ENCODE data around the gene SMIM28. TPM values are rescaled to one million over a fixed set of nuclear protein-coding genes. Genes with fewer than 3 reads are reported as not detected.

SMIM28 gene
- total RNA-seq, 1 donor from 2014 or later, result not detected

GRCh38 chr6:138403324-138403800, 25.7 kb downstream of the SMIM28 start:
- DNase-seq (ENCODE audit: low spot score), result peak; percentile 17
- intact Hi-C loops (cut with micrococcal nuclease), result loop anchor here (1.0 to 2.0 kb wide), 2 partner anchors 8 to 189 kb away; no protein-coding TSS in a partner anchor
- peak overlapping the region; percentile 81 for H3K4me3 Mint-ChIP-seq
- no peak overlapping the region for H3K27ac Mint-ChIP-seq
- H3K4me1 Mint-ChIP-seq (ENCODE audit: low read depth), result peaks cover 18% of the 10 kb centered on the region
- peaks cover 19% of the 10 kb centered on the region for H3K36me3 Mint-ChIP-seq (ENCODE audit: low read depth)
- peaks cover 8% of the 10 kb centered on the region for H3K27me3 Mint-ChIP-seq (ENCODE audit: insufficient read depth)
- H3K9me3 Mint-ChIP-seq, result no peaks in the 10 kb centered on the region

DNA sequence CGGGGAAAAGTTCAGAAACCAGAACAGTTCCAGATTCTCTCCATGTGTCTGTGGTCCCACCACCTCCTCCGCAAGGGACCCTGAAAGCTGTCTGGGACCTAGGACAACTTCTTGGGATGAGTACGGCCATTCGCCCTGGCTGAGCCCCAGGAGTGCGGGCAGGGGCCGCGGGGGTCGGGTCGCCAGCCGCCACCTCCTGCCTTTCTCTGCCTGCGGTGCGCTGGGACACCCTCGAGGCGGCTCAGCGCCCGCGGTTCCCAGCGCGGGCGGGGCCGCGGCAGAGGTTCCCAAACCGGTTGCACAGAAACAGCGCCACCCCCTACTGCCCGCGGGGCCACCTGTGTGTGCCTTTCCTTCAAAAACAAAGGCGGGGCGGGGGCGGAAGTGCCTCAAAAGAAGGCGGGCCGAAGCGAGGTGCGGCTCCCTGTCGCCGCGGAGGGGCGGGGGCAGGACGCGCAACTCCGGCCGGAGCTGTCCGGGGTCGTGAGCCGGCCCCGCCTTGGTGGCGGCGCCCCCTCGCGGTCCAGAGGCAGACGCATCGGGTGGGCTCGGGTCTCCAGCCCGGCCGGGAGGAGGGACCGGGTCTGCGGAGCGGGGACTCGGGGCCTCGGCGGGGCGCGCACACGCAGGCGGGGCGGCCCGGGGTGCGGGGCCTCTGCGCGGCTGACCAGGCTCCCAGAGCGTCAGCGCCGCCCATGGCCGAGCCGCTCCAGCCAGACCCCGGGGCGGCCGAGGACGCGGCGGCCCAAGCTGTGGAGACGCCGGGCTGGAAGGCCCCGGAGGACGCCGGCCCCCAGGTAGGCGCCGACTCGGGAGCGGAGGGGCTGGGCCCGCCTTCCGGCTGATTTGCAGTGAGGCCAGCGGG, 26.3 kb downstream of the SMIM28 start, which contains the start of gene HEBP2:
Gene HEBP2 (plus strand): TSS at position 423 of the 865 bp plus-strand sequence. CDS start 273 bp downstream, at position 696.
- Mint-ChIP-seq H3K27me3 (ENCODE audit: insufficient read depth) (peaks cover 8% of the 10 kb centered on the region), H3K4me3 (peak within 1 kb of the TSS; percentile 84), H3K4me1 (ENCODE audit: low read depth) (peaks cover 18% of the 10 kb centered on the region), H3K9me3 (no peaks in the 10 kb centered on the region), H3K27ac (peak within 1 kb of the TSS; percentile 59), H3K36me3 (ENCODE audit: low read depth) (peaks cover 25% of the 10 kb centered on the region)
- DNase-seq (ENCODE audit: low spot score), result peak; percentile 87
- intact Hi-C loops (cut with micrococcal nuclease), result loop anchor here (1.0 to 2.0 kb wide), 5 partner anchors 7 to 369 kb away; partner anchors contain the start of gene CCDC28A

- intact Hi-C loops (cut with micrococcal nuclease), result loop anchor here (1.0 to 2.0 kb wide), 3 partner anchors 288 to 368 kb away; partner anchors contain the start of gene CCDC28A
- Mint-ChIP-seq H3K27ac (peak overlapping the region; percentile 59), H3K27me3 (ENCODE audit: insufficient read depth) (peaks cover 8% of the 10 kb centered on the region), H3K9me3 (no peaks in the 10 kb centered on the region), H3K4me1 (ENCODE audit: low read depth) (peaks cover 25% of the 10 kb centered on the region), H3K4me3 (peak overlapping the region; percentile 84), H3K36me3 (ENCODE audit: low read depth) (peaks cover 33% of the 10 kb centered on the region)
- no peak for DNase-seq (ENCODE audit: low spot score)
These were observed 27.1 kb downstream of the SMIM28 start for GRCh38 chr6:138404666-138405337.

GRCh38 chr6:138405816-138406413, 28.2 kb downstream of the SMIM28 start:
- DNase-seq (ENCODE audit: low spot score), result no peak
- peaks cover 33% of the 10 kb centered on the region for H3K4me1 Mint-ChIP-seq (ENCODE audit: low read depth)
- H3K9me3 Mint-ChIP-seq, result no peaks in the 10 kb centered on the region
- peaks cover 8% of the 10 kb centered on the region for H3K27me3 Mint-ChIP-seq (ENCODE audit: insufficient read depth)
- intact Hi-C loops (cut with micrococcal nuclease), result loop anchor here (2.0 kb wide), 1 partner anchor 287 kb away; no protein-coding TSS in a partner anchor
- no peak overlapping the region for H3K27ac Mint-ChIP-seq
- peaks cover 38% of the 10 kb centered on the region for H3K36me3 Mint-ChIP-seq (ENCODE audit: low read depth)
- peak overlapping the region; percentile 50 for H3K4me3 Mint-ChIP-seq

DNA sequence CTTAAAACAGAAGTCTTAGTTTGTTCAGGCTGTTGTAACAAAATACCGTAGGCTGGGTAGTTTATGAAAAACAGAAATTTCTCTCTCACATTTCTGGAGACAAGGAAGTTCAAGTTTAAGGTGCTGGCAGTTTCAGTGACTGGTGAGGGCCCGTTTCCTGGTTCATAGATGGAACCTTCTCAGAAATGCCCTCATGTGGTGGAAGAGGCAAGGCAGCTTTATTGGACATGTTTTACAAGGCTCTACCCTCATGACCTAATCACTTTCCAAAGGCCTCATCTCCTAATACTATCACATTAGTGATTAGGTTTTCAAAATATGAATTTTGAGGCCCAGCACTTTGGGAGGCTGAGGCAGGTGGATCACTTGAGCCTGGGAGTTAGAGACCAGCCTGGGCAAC, 28.7 kb downstream of the SMIM28 start:
- no peaks in the 10 kb centered on the region for H3K9me3 Mint-ChIP-seq
- no peak for DNase-seq (ENCODE audit: low spot score)
- peaks cover 8% of the 10 kb centered on the region for H3K27me3 Mint-ChIP-seq (ENCODE audit: insufficient read depth)
- H3K4me3 Mint-ChIP-seq, result peak overlapping the region; percentile 50
- H3K36me3 Mint-ChIP-seq (ENCODE audit: low read depth), result peaks cover 42% of the 10 kb centered on the region
- no peak overlapping the region for H3K27ac Mint-ChIP-seq
- H3K4me1 Mint-ChIP-seq (ENCODE audit: low read depth), result peaks cover 39% of the 10 kb centered on the region
- intact Hi-C loops (cut with micrococcal nuclease), result no loop called here

DNA sequence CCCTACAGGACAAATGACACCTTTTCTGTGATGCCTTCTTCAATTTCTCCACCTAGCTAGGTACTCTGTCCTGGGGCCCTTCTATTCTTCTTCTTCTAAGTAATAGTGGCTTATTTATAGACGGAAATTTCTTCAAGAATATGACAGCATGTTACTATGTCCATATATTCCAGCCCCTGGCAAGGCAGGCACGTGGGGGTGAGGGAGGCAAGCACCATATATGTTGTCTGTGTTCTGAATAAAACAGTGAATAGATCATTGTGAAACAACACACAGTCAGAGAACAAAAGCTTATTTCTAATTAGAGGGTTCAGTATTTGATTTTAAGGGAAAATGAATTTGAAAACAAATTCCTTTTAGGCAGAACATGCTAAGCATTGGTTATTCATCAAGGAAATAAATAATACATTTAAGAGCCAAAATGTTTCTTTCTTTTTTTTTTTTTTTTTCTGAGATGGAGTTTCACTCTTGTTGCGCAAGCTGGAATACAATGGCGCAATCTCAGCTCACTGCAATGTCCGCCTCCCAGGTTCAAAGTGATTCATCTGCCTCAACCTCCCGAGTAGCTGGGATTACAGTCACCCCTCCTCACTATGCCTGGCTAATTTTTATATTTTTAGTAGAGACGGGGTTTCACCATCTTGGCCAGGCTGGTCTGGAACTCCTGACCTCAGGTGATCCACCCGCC, 32.5 kb downstream of the SMIM28 start:
- Mint-ChIP-seq H3K36me3 (ENCODE audit: low read depth) (peaks cover 54% of the 10 kb centered on the region), H3K4me1 (ENCODE audit: low read depth) (peaks cover 39% of the 10 kb centered on the region), H3K4me3 (no peak overlapping the region), H3K27ac (no peak overlapping the region), H3K27me3 (ENCODE audit: insufficient read depth) (no peaks in the 10 kb centered on the region), H3K9me3 (no peaks in the 10 kb centered on the region)
- DNase-seq (ENCODE audit: low spot score), result no peak
- intact Hi-C loops (cut with micrococcal nuclease), result loop anchor here (2.0 to 5.0 kb wide), 2 partner anchors 45 to 713 kb away; no protein-coding TSS in a partner anchor

DNA sequence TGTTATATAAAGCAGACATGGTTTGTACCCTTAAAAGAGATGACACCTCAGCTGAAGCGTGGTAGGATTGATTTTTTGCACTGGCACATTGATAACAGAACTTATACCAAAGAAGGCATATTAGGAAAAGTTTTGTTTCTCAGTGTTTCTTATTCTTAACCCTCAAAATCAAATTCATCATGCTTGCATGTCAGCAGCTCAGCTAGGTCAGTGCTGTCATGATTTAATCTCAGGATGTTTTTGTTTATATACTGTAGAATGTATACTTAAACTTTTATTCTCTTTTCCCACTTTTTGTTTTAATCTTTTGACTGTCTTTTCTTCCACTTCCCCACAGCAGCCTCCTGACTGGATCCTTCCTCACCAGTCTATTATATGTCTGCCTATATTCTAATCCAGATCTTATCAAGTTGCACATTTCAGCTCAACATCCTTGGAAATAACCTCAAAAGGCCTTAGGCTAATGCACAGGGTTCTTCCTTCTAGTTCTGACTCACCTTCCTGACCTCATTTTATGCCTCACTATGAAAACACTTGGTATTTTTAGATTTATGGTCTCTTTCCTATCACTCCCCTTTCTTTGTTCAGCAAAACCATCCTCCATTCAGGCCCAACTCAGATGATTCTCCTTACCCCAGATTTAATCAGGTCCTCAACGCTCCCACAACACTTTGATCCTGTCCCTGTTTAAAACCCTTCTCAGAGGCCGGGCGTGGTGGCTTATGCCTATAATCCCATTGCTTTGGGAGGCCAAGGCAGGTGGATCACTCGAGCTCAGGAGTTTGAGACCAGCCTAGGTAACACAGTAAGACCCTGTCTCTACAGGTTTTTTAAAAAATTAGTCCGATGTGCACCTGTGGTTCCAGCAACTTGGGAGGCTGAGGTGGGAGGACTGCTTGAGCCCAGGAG, 33.5 kb downstream of the SMIM28 start:
- no peak for DNase-seq (ENCODE audit: low spot score)
- Mint-ChIP-seq H3K4me3 (peak overlapping the region; percentile 25), H3K4me1 (ENCODE audit: low read depth) (peaks cover 28% of the 10 kb centered on the region), H3K36me3 (ENCODE audit: low read depth) (peaks cover 53% of the 10 kb centered on the region), H3K27ac (peak overlapping the region; percentile 83), H3K27me3 (ENCODE audit: insufficient read depth) (no peaks in the 10 kb centered on the region), H3K9me3 (no peaks in the 10 kb centered on the region)
- intact Hi-C loops (cut with micrococcal nuclease), result loop anchor here (1.0 to 5.0 kb wide), 3 partner anchors 8 to 714 kb away; no protein-coding TSS in a partner anchor

DNA sequence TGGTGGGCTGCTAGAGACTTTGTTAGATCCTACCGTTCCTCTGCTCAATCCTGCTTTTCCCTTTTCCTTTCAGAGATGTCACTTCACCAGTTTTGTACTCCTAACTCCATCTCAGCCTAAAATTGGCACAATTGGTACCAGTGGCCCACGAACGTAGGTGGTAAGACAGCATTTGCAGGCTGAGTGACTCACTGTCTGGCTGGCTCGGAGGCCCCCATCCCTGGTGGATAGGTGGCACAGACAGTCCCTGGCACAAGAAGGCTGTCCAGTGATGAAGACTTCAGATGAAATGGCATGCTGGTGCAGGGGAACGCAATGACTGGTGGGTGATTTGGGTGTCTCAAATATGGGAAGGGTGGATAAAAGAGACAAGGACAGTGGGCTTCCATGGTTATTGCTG, 37.4 kb downstream of the SMIM28 start:
- no peak for DNase-seq (ENCODE audit: low spot score)
- intact Hi-C loops (cut with micrococcal nuclease), result no loop called here
- H3K9me3 Mint-ChIP-seq, result no peaks in the 10 kb centered on the region
- H3K4me3 Mint-ChIP-seq, result no peak overlapping the region
- peaks cover 16% of the 10 kb centered on the region for H3K4me1 Mint-ChIP-seq (ENCODE audit: low read depth)
- peaks cover 40% of the 10 kb centered on the region for H3K36me3 Mint-ChIP-seq (ENCODE audit: low read depth)
- H3K27ac Mint-ChIP-seq, result no peak overlapping the region
- H3K27me3 Mint-ChIP-seq (ENCODE audit: insufficient read depth), result no peaks in the 10 kb centered on the region

DNA sequence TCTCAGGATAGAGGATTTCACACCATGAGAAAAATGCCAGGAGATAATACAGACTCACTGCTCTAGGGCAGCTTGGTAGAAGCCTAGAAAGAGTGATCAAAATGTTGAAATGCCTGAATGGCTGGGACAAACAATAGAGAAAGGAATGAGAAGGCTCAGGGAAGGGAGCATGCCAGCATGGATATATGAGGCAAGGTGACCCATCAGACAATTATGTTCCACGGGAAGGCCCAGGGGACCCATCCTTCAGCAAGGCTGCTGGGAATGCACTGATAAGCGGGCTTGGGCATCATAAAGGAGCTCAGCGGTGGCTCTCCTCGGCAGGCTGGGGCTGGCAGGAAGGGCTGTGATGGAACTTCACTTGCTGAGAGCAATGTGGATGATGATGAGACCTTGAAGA, 38.5 kb downstream of the SMIM28 start:
- intact Hi-C loops (cut with micrococcal nuclease), result no loop called here
- H3K27me3 Mint-ChIP-seq (ENCODE audit: insufficient read depth), result no peaks in the 10 kb centered on the region
- no peaks in the 10 kb centered on the region for H3K9me3 Mint-ChIP-seq
- no peak overlapping the region for H3K27ac Mint-ChIP-seq
- H3K36me3 Mint-ChIP-seq (ENCODE audit: low read depth), result peaks cover 36% of the 10 kb centered on the region
- no peak for DNase-seq (ENCODE audit: low spot score)
- peaks cover 8% of the 10 kb centered on the region for H3K4me1 Mint-ChIP-seq (ENCODE audit: low read depth)
- no peak overlapping the region for H3K4me3 Mint-ChIP-seq

DNA sequence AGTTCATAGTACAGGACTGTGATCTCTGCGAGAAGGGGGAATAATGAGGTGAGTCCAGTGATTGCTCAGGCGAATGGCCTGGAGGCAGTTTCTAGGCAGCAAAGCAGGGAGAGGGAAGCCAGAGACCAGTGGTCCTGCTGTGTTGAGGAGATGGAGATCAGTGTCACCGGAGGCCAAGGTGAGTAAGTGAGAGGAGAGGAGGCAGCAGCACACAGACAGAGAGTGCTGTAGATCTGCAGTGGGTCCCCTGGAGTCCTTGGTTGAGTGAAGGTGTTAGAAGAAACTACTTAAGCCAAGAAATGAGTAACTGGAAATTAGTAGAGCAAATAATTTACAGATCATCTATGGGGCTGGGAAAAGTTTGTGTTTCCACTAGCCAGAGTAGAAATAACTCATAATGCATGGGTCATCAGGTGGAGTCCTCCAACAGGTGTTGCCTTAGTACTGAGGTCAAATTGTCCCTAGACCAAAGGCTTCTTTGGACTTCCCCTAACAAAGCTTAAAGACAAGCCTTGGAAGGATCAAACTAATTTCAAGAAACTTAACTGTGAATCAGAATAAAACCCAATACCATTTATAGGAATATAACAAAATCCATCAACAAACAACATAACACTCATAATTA, 39.9 kb downstream of the SMIM28 start:
- no peak overlapping the region for H3K27ac Mint-ChIP-seq
- no peaks in the 10 kb centered on the region for H3K4me1 Mint-ChIP-seq (ENCODE audit: low read depth)
- H3K4me3 Mint-ChIP-seq, result no peak overlapping the region
- DNase-seq (ENCODE audit: low spot score), result no peak
- H3K9me3 Mint-ChIP-seq, result no peaks in the 10 kb centered on the region
- peaks cover 33% of the 10 kb centered on the region for H3K36me3 Mint-ChIP-seq (ENCODE audit: low read depth)
- no peaks in the 10 kb centered on the region for H3K27me3 Mint-ChIP-seq (ENCODE audit: insufficient read depth)
- intact Hi-C loops (cut with micrococcal nuclease), result no loop called here

GRCh38 chr6:138418118-138418742, 40.5 kb downstream of the SMIM28 start:
- Mint-ChIP-seq H3K36me3 (ENCODE audit: low read depth) (peaks cover 30% of the 10 kb centered on the region), H3K27me3 (ENCODE audit: insufficient read depth) (no peaks in the 10 kb centered on the region), H3K9me3 (no peaks in the 10 kb centered on the region), H3K27ac (peak overlapping the region; percentile 1), H3K4me1 (ENCODE audit: low read depth) (peaks cover 3% of the 10 kb centered on the region), H3K4me3 (no peak overlapping the region)
- intact Hi-C loops (cut with micrococcal nuclease), result no loop called here
- no peak for DNase-seq (ENCODE audit: low spot score)

Measured in activated T-helper 1 cell treated with anti-CD3 and anti-CD28 coated beads, Interleukin-12 subunit alpha, Interleukin-12 subunit beta, Interleukin-2, Interleukin-4 antibody, amounts not matched to agents 30 ng/mL and 10 ng/mL and 1 ng/mL, durations not matched to agents 14 hours and 24 hours and 36 hours (primary cell).